ENCODE measurements around the gene PAOX.

PAOX gene

GRCh38 chr10:133350283-133350949, 28.6 kb upstream of the PAOX start:
- DNase-seq, result no peak

- DNase-seq, result no peak
Observed at GRCh38 chr10:133350950-133351329, 28.1 kb upstream of the PAOX start.

- no peak for DNase-seq
Observed at GRCh38 chr10:133351408-133352318, 27.4 kb upstream of the PAOX start.

- no peak for DNase-seq
Observed at GRCh38 chr10:133353202-133353959, 25.7 kb upstream of the PAOX start.

- no peak for DNase-seq
Observed at GRCh38 chr10:133353988-133354605, 25.0 kb upstream of the PAOX start.

- no peak for DNase-seq
Observed at GRCh38 chr10:133354672-133355240, 24.3 kb upstream of the PAOX start.

- no peak for DNase-seq
Observed at GRCh38 chr10:133355266-133355665, 23.8 kb upstream of the PAOX start.

- DNase-seq, result no peak
Observed at GRCh38 chr10:133355991-133356390, 23.1 kb upstream of the PAOX start.

GRCh38 chr10:133356549-133357284, 22.3 kb upstream of the PAOX start:
- DNase-seq, result no peak

GRCh38 chr10:133357285-133358161, 21.5 kb upstream of the PAOX start, which contains the start of gene FUOM:
FUOM (minus strand) TSS chr10:133358019; CDS start chr10:133358007, 12 bp downstream.
- DNase-seq, result no peak

- no peak for DNase-seq
Observed at GRCh38 chr10:133358162-133358924, 20.7 kb upstream of the PAOX start.

- DNase-seq, result no peak
Observed at GRCh38 chr10:133358925-133359310, 20.1 kb upstream of the PAOX start.

GRCh38 chr10:133359554-133359971, 19.5 kb upstream of the PAOX start:
- DNase-seq, result peak; percentile 51

GRCh38 chr10:133359972-133360610, 19.0 kb upstream of the PAOX start:
- DNase-seq, result no peak

- DNase-seq, result no peak
Observed at GRCh38 chr10:133361227-133361626, 17.8 kb upstream of the PAOX start.

- no peak for DNase-seq
Observed at GRCh38 chr10:133361773-133362441, 17.2 kb upstream of the PAOX start.

- no peak for DNase-seq
Observed at GRCh38 chr10:133362846-133363245, 16.2 kb upstream of the PAOX start.

- DNase-seq, result no peak
Observed at GRCh38 chr10:133364645-133365431, 14.2 kb upstream of the PAOX start.
